ENCODE data around the gene RFC2.

GRCh38 chr7:74253331-74253730 lies 868 bp downstream of the RFC2 start:
- TF ChIP-seq CTCF (IDR thresholded peaks at IDR 0.05), result no peak
- TF ChIP-seq POLR2A (IDR thresholded peaks at IDR 0.05), result no peak
